ENCODE measurements around the gene CDS1.

GRCh38 chr4:84563002-84563401 lies 19.9 kb upstream of the CDS1 start:
- TF ChIP-seq CTCF (IDR thresholded peaks at IDR 0.05) (no peak), POLR2A (IDR thresholded peaks at IDR 0.05) (no peak)
